CD4-positive, alpha-beta T cell treated with Interleukin-2 at 100 ng/mL for 4 hours (primary cell): Measurements from ENCODE around the gene WDR82.
A peak's percentile ranks its signal among the peaks of the same experiment; 100 is the strongest.

Source experiments
- DNase-seq: peaks from one replicate; pipeline ENCODE4 v3.0.0-alpha.2; 2020; ENCODE audit warnings: low spot score

WDR82 gene

GRCh38 chr3:52222319-52223221 lies 55.9 kb downstream of the WDR82 start:
- DNase-seq, result no peak

DNA sequence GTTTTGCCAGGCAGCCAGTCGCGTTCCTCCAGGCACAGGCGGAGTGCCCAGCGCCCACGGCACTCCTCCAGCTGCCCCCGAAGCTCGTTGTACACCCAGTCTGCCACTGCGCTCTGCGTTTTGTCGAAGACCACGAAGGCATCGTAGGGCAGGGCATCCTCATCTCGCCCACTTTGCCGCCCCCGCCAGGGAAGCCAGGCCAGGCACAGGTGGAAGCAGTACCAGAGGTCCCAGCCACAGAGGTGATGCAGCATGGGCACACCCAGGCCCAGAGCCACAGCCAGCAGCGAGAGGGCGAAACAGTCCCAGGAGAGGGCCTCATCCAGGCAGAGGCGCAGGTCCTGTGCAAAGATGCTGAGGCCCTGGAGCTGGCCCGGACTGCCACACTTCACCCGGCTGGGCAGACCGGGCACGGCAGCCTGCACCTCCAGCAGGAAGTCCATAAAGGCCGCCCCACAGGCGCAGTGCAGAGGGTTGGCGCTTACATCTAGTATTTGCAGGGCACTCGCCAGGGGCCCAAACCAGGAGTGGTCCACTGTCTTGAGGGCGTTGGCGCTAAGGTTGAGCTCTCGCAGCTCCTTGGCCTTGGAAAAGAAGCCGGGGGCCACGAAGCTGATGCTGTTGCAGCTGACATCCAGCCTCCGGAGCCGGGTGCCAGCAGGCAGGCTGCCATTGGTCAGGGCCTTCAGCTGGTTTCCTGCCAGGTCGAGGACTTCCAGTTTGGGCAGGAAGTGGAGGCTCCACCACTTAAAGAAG lies 56.7 kb downstream of the WDR82 start:
- peak; percentile 67 for DNase-seq

- no peak for DNase-seq
Observed at GRCh38 chr3:52221141-52221562, 57.3 kb downstream of the WDR82 start.

GRCh38 chr3:52220380-52221026 lies 57.9 kb downstream of the WDR82 start:
- peak; percentile 88 for DNase-seq

GRCh38 chr3:52218937-52219650 lies 59.4 kb downstream of the WDR82 start:
- no peak for DNase-seq

GRCh38 chr3:52218454-52218853 lies 60.0 kb downstream of the WDR82 start:
- no peak for DNase-seq

- no peak for DNase-seq
Observed at GRCh38 chr3:52218026-52218425, 60.4 kb downstream of the WDR82 start.

GRCh38 chr3:52217409-52217805 lies 61.0 kb downstream of the WDR82 start:
- DNase-seq, result no peak

- peak; percentile 85 for DNase-seq
Observed at GRCh38 chr3:52216585-52217408, 61.7 kb downstream of the WDR82 start.

DNA sequence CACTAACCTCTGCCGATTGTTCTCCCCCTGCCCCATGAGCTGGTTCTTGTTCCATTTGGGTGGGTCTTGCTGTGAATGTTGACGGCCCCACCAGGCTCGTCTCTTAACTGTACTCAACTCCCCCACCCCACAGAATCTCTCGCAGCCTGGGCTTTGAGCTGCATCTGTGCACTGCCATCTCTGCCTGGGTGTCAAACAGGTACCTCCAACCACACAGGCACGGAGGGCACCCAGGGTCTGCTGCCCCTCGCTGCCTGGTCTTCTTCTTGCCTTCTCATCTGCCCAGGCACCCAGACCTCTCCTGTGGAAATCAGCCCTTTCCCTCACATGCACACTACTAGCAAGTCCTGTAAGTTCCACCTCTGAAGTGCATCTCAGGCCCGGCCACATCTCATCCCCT lies 63.1 kb downstream of the WDR82 start:
- no peak for DNase-seq

GRCh38 chr3:52213901-52214300 lies 64.5 kb downstream of the WDR82 start:
- no peak for DNase-seq

GRCh38 chr3:52213005-52213404 lies 65.4 kb downstream of the WDR82 start:
- no peak for DNase-seq

GRCh38 chr3:52211268-52211891 lies 67.1 kb downstream of the WDR82 start:
- DNase-seq, result no peak

- no peak for DNase-seq
Observed at GRCh38 chr3:52210550-52211046, 67.9 kb downstream of the WDR82 start.

DNA sequence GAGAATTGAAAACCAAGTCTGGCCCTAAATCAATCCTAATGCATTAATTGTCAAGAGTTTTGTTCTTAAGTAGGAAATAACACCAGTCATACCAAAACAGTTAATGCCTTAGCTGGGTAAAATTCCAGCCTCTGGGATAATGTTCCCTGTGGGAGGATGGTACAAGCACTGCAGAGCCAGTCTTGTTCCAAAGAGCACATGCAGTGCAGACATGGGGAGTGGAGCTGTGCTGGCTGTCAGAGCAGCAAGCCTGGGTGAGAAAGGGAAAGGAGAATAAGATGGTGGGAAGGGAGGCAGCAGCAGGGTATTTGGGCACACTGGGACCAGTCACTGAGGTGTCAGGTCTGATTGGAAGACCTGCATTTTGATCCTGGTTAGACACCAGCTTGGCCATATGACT lies 68.4 kb downstream of the WDR82 start:
- DNase-seq, result no peak

DNA sequence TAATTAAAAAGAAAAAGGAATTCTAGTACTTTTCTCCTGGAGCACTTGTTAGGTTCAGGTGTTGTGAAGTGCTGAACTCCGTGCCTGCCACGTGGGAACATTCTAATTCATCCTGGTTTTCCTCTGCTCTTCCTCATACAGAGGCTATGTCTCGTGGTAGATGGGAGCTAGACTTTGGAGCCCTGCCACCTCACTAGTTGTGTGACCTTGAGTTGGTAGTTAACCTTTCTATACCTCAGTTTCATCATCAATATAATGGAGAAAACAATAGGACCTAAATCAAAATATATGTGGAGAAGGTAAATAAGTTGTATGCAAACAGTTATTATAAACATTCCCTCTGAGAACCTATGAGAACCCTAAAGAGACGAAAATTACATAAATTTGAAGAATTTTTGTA lies 69.9 kb downstream of the WDR82 start:
- DNase-seq, result no peak

DNA sequence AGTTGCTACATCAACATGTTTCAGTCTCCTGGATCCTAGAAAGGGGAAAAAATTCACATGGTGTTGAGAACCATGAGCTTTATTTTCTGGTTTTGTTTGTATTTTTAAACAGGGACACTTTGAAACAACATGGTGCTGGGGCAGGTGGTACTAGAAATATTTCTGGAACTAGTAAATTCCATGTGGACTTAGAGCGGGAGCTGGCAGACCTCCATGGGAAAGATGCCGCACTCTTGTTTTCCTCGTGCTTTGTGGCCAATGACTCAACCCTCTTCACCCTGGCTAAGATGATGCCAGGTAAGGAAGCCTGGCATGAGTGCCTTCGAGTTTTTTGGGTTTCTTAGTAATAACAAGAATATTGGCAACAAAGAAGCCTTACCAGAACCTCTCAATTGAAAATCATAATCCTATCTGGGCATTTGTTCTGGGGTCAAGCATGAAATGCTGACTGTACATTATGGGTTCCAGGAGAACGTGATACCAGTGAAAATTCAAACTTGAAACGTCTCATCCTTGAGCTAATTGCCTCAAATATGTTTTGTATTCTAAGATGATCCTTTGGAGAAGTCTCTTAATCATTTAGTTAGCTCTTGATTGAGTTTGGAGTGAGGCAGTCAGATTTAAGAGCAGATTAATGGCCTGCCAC lies 72.6 kb downstream of the WDR82 start:
- DNase-seq, result no peak
